ENCODE results near the gene RAI14. TPM values are rescaled to one million over a fixed set of nuclear protein-coding genes. Genes with fewer than 3 reads are reported as not detected.
"Not testable (repeated sequence)": the region's sequence is repeated elsewhere in the genome, so short reads cannot be mapped to it uniquely, and the experiment has no call there.

The RAI14 gene
- total and polyA plus RNA-seq, 2 donors from 2014 or later = 13.2 to 60.3 TPM

- Histone ChIP-seq H3K27ac (ENCODE audit: low read depth in 2 of 2, low read length in 2 of 2) (no peak overlapping the region), H3K27me3 (ENCODE audit: control insufficient read depth, insufficient read depth, low read length) (no peaks in the 10 kb centered on the region), H3K4me3 (ENCODE audit: low read length in 3 of 3) (no peak overlapping the region), H3K9ac (ENCODE audit: low read length in 3 of 3) (no peak overlapping the region), H3K36me3 (ENCODE audit: control insufficient read depth in 2 of 3, insufficient read depth in 3 of 3, low read length in 3 of 3) (peaks cover 10 to 42% (median 35%) of the 10 kb centered on the region in 3 donors), H3K4me1 (ENCODE audit: control insufficient read depth in 2 of 3, insufficient read depth in 2 of 3, low read depth in 1 of 3, low read length in 3 of 3) (no peaks in the 10 kb centered on the region), H3K9me3 (ENCODE audit: control insufficient read depth in 2 of 3, insufficient read depth in 1 of 3, low read length in 3 of 3) (no peaks in the 10 kb centered on the region)
- intact Hi-C loops (cut with DNase I) = no loop called here
- DNase-seq (no peak), FAIRE-seq (no peak)
- no peak for TF ChIP-seq CTCF (IDR thresholded peaks at IDR 0.05; ENCODE audit: borderline replicate concordance, extremely low read depth, insufficient read depth)
Measured at GRCh38 chr5:34822956-34823715, 167.0 kb downstream of the RAI14 start.

GRCh38 chr5:34826347-34826746, 170.2 kb downstream of the RAI14 start:
- no peak for FAIRE-seq
- Histone ChIP-seq H3K36me3 (ENCODE audit: control insufficient read depth in 2 of 3, insufficient read depth in 3 of 3, low read length in 3 of 3) (peaks cover 13 to 60% (median 45%) of the 10 kb centered on the region in 3 donors), H3K9me3 (ENCODE audit: control insufficient read depth in 2 of 3, insufficient read depth in 1 of 3, low read length in 3 of 3) (no peaks in the 10 kb centered on the region), H3K4me3 (ENCODE audit: low read length in 3 of 3) (no peak overlapping the region), H3K27ac (ENCODE audit: low read depth in 2 of 2, low read length in 2 of 2) (no peak overlapping the region), H3K9ac (ENCODE audit: low read length in 3 of 3) (no peak overlapping the region), H3K27me3 (ENCODE audit: control insufficient read depth, insufficient read depth, low read length) (no peaks in the 10 kb centered on the region), H3K4me1 (ENCODE audit: control insufficient read depth in 2 of 3, insufficient read depth in 2 of 3, low read depth in 1 of 3, low read length in 3 of 3) (no peaks in the 10 kb centered on the region)
- TF ChIP-seq CTCF (IDR thresholded peaks at IDR 0.05; ENCODE audit: borderline replicate concordance, extremely low read depth, insufficient read depth) = no peak
- intact Hi-C loops (cut with DNase I) = no loop called here
- no peak for DNase-seq

- Histone ChIP-seq H3K4me3 (ENCODE audit: low read length in 3 of 3) (no peak overlapping the region), H3K9me3 (ENCODE audit: control insufficient read depth in 2 of 3, insufficient read depth in 1 of 3, low read length in 3 of 3) (no peaks in the 10 kb centered on the region), H3K4me1 (ENCODE audit: control insufficient read depth in 2 of 3, insufficient read depth in 2 of 3, low read depth in 1 of 3, low read length in 3 of 3) (no peaks in the 10 kb centered on the region), H3K27ac (ENCODE audit: low read depth in 2 of 2, low read length in 2 of 2) (no peak overlapping the region), H3K9ac (ENCODE audit: low read length in 3 of 3) (no peak overlapping the region), H3K27me3 (ENCODE audit: control insufficient read depth, insufficient read depth, low read length) (no peaks in the 10 kb centered on the region), H3K36me3 (ENCODE audit: control insufficient read depth in 2 of 3, insufficient read depth in 3 of 3, low read length in 3 of 3) (peaks cover 11 to 59% (median 44%) of the 10 kb centered on the region in 3 donors)
- FAIRE-seq (no peak), DNase-seq (no peak)
- intact Hi-C loops (cut with DNase I) = no loop called here
- no peak for TF ChIP-seq CTCF (IDR thresholded peaks at IDR 0.05; ENCODE audit: borderline replicate concordance, extremely low read depth, insufficient read depth)
Measured at GRCh38 chr5:34827588-34828506, 171.7 kb downstream of the RAI14 start.

- H3K27ac ChIP-seq (ENCODE audit: low read depth in 2 of 2, low read length in 2 of 2); H3K27me3 ChIP-seq (ENCODE audit: control insufficient read depth, insufficient read depth, low read length); FAIRE-seq; H3K9me3 ChIP-seq (ENCODE audit: control insufficient read depth in 2 of 3, insufficient read depth in 1 of 3, low read length in 3 of 3); H3K4me1 ChIP-seq (ENCODE audit: control insufficient read depth in 2 of 3, insufficient read depth in 2 of 3, low read depth in 1 of 3, low read length in 3 of 3); H3K9ac ChIP-seq (ENCODE audit: low read length in 3 of 3); H3K4me3 ChIP-seq (ENCODE audit: low read length in 3 of 3); intact Hi-C loops (cut with DNase I); DNase-seq: not testable (repeated sequence)
- H3K36me3 ChIP-seq (ENCODE audit: control insufficient read depth in 2 of 3, insufficient read depth in 3 of 3, low read length in 3 of 3) = peaks cover 9 to 41% (median 30%) of the 10 kb centered on the region in 3 donors
Measured at GRCh38 chr5:34830827-34831226, 174.7 kb downstream of the RAI14 start.

Measured in kidney (tissue), 14 donors.